Measurements from ENCODE around the gene TMEM168. TPM values are rescaled to one million over a fixed set of nuclear protein-coding genes. Genes with fewer than 3 reads are reported as not detected.

Gene TMEM168
- total and polyA plus RNA-seq, 9 donors: 22.8 to 35.5 (median 26.7) TPM

DNA sequence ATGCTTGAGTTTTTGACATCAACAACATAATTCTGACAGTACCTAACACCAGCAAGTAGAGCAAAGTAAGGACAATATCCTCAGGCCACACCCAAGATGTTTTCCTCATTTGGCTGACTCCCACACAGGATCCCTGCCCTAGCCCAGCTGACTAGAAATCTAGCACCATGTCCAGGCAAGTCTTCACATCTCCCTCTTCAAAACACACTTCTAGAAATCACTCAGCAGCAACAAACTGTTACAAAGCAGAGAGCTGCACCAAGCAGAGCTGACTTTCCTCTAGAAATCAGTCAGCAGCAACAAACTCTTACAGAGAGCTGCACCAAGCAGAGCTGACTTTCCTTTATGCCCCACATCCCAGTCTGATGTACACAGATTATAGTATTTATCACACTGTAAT, 7.7 kb downstream of the TMEM168 start:
- H3K4me1 ChIP-seq (ENCODE audit: control insufficient read depth, insufficient read depth, low read length): no peaks in the 10 kb centered on the region
- no peak overlapping the region for H3K4me3 ChIP-seq (ENCODE audit: low read length)
- H3K9me3 ChIP-seq (replicated peaks; ENCODE audit: control insufficient read depth, low read depth, low read length): no peaks in the 10 kb centered on the region
- peaks cover 12% of the 10 kb centered on the region for H3K36me3 ChIP-seq (ENCODE audit: control insufficient read depth, insufficient read depth, low read length)
- DNase-seq: no peak
- no peak overlapping the region for H3K27ac ChIP-seq (ENCODE audit: low read length)
- H3K27me3 ChIP-seq (ENCODE audit: control insufficient read depth, insufficient read depth, low read length): no peaks in the 10 kb centered on the region

DNA sequence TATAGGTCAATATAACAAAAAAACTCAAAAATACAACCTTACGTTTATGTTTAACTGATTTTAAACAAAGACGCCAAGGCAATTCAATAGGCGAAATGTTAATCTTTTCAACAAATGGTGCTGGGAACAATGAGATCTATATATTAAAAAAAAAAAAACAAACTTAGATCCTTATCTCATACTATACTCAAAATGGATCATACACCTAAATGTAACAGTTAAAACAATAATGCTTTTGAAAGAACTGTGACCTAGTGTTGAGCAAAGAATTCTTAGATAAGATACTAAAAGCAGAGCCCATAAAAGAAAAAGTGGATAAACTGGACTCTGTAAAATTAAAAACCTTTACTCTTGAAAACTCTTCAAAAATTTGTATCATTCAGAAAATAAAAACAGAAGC, 8.6 kb downstream of the TMEM168 start:
- no peak overlapping the region for H3K4me3 ChIP-seq (ENCODE audit: low read length)
- no peak for DNase-seq
- no CpG with 5 or more reads among the region's 3 CpGs for WGBS (ENCODE audit: insufficient coverage)
- no peak overlapping the region for H3K27ac ChIP-seq (ENCODE audit: low read length)
- H3K36me3 ChIP-seq (ENCODE audit: control insufficient read depth, insufficient read depth, low read length): peaks cover 12% of the 10 kb centered on the region
- no peaks in the 10 kb centered on the region for H3K27me3 ChIP-seq (ENCODE audit: control insufficient read depth, insufficient read depth, low read length)
- H3K9me3 ChIP-seq (replicated peaks; ENCODE audit: control insufficient read depth, low read depth, low read length): no peaks in the 10 kb centered on the region
- H3K4me1 ChIP-seq (ENCODE audit: control insufficient read depth, insufficient read depth, low read length): no peaks in the 10 kb centered on the region

- Histone ChIP-seq H3K27me3 (ENCODE audit: control insufficient read depth, insufficient read depth, low read length) (no peaks in the 10 kb centered on the region), H3K27ac (ENCODE audit: low read length) (no peak overlapping the region), H3K4me3 (ENCODE audit: low read length) (no peak overlapping the region), H3K36me3 (ENCODE audit: control insufficient read depth, insufficient read depth, low read length) (peaks cover 12% of the 10 kb centered on the region), H3K4me1 (ENCODE audit: control insufficient read depth, insufficient read depth, low read length) (no peaks in the 10 kb centered on the region), H3K9me3 (replicated peaks; ENCODE audit: control insufficient read depth, low read depth, low read length) (no peaks in the 10 kb centered on the region)
- no peak for DNase-seq
These were observed 9.1 kb downstream of the TMEM168 start for GRCh38 chr7:112781110-112781509.

GRCh38 chr7:112779667-112780066, 10.5 kb downstream of the TMEM168 start:
- 100% methylated on average over 1 of the region's 4 CpGs for WGBS (ENCODE audit: insufficient coverage)
- H3K36me3 ChIP-seq (ENCODE audit: control insufficient read depth, insufficient read depth, low read length): peaks cover 12% of the 10 kb centered on the region
- H3K4me1 ChIP-seq (ENCODE audit: control insufficient read depth, insufficient read depth, low read length): no peaks in the 10 kb centered on the region
- H3K27ac ChIP-seq (ENCODE audit: low read length): no peak overlapping the region
- H3K4me3 ChIP-seq (ENCODE audit: low read length): no peak overlapping the region
- no peaks in the 10 kb centered on the region for H3K27me3 ChIP-seq (ENCODE audit: control insufficient read depth, insufficient read depth, low read length)
- no peaks in the 10 kb centered on the region for H3K9me3 ChIP-seq (replicated peaks; ENCODE audit: control insufficient read depth, low read depth, low read length)
- DNase-seq: no peak

- Histone ChIP-seq H3K4me3 (ENCODE audit: low read length) (no peak overlapping the region), H3K27me3 (ENCODE audit: control insufficient read depth, insufficient read depth, low read length) (no peaks in the 10 kb centered on the region), H3K9me3 (replicated peaks; ENCODE audit: control insufficient read depth, low read depth, low read length) (no peaks in the 10 kb centered on the region), H3K4me1 (ENCODE audit: control insufficient read depth, insufficient read depth, low read length) (no peaks in the 10 kb centered on the region), H3K36me3 (ENCODE audit: control insufficient read depth, insufficient read depth, low read length) (peaks cover 8% of the 10 kb centered on the region), H3K27ac (ENCODE audit: low read length) (no peak overlapping the region)
- no peak for DNase-seq
These were observed 12.8 kb downstream of the TMEM168 start for GRCh38 chr7:112777406-112777805.

- no peaks in the 10 kb centered on the region for H3K4me1 ChIP-seq (ENCODE audit: control insufficient read depth, insufficient read depth, low read length)
- H3K27me3 ChIP-seq (ENCODE audit: control insufficient read depth, insufficient read depth, low read length): no peaks in the 10 kb centered on the region
- no peak overlapping the region for H3K4me3 ChIP-seq (ENCODE audit: low read length)
- no peaks in the 10 kb centered on the region for H3K36me3 ChIP-seq (ENCODE audit: control insufficient read depth, insufficient read depth, low read length)
- H3K27ac ChIP-seq (ENCODE audit: low read length): no peak overlapping the region
- no peak for DNase-seq
- WGBS (ENCODE audit: insufficient coverage): no CpG with 5 or more reads among the region's 1 CpG
- no peaks in the 10 kb centered on the region for H3K9me3 ChIP-seq (replicated peaks; ENCODE audit: control insufficient read depth, low read depth, low read length)
These were observed 19.0 kb downstream of the TMEM168 start for GRCh38 chr7:112771166-112771565.

DNA sequence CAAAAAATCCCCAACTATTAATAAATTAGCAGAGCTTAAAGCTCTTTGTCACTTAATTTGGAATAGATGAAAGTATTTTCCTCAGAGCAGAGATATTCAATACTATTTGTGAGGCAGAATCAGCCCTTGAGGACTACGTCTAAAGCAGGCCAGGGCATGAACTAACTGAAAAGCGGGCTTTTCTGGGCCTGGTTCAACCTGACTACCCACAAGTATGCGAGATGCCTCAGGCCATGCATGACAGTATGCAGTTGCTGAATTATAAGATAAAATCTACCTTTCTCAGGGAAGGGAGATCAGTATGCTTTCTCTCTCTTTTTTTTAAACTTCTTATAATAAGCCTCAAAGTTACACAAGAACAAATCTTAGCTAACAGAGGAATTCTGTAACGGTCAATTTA, 20.1 kb downstream of the TMEM168 start:
- Histone ChIP-seq H3K9me3 (replicated peaks; ENCODE audit: control insufficient read depth, low read depth, low read length) (no peaks in the 10 kb centered on the region), H3K27ac (ENCODE audit: low read length) (no peak overlapping the region), H3K4me3 (ENCODE audit: low read length) (no peak overlapping the region), H3K4me1 (ENCODE audit: control insufficient read depth, insufficient read depth, low read length) (no peaks in the 10 kb centered on the region), H3K36me3 (ENCODE audit: control insufficient read depth, insufficient read depth, low read length) (no peaks in the 10 kb centered on the region), H3K27me3 (ENCODE audit: control insufficient read depth, insufficient read depth, low read length) (no peaks in the 10 kb centered on the region)
- no peak for DNase-seq
- WGBS (ENCODE audit: insufficient coverage): no CpG with 5 or more reads among the region's 4 CpGs

GRCh38 chr7:112765105-112765504, 25.1 kb downstream of the TMEM168 start:
- DNase-seq: no peak
- H3K9me3 ChIP-seq (replicated peaks; ENCODE audit: control insufficient read depth, low read depth, low read length): no peaks in the 10 kb centered on the region
- no peak overlapping the region for H3K4me3 ChIP-seq (ENCODE audit: low read length)
- no peak overlapping the region for H3K27ac ChIP-seq (ENCODE audit: low read length)
- H3K36me3 ChIP-seq (ENCODE audit: control insufficient read depth, insufficient read depth, low read length): no peaks in the 10 kb centered on the region
- H3K27me3 ChIP-seq (ENCODE audit: control insufficient read depth, insufficient read depth, low read length): no peaks in the 10 kb centered on the region
- no CpG with 5 or more reads among the region's 1 CpG for WGBS (ENCODE audit: insufficient coverage)
- H3K4me1 ChIP-seq (ENCODE audit: control insufficient read depth, insufficient read depth, low read length): no peaks in the 10 kb centered on the region

- no peaks in the 10 kb centered on the region for H3K36me3 ChIP-seq (ENCODE audit: control insufficient read depth, insufficient read depth, low read length)
- no peaks in the 10 kb centered on the region for H3K4me1 ChIP-seq (ENCODE audit: control insufficient read depth, insufficient read depth, low read length)
- no peak overlapping the region for H3K4me3 ChIP-seq (ENCODE audit: low read length)
- no peak overlapping the region for H3K27ac ChIP-seq (ENCODE audit: low read length)
- no peak for DNase-seq
- no peaks in the 10 kb centered on the region for H3K27me3 ChIP-seq (ENCODE audit: control insufficient read depth, insufficient read depth, low read length)
- no peaks in the 10 kb centered on the region for H3K9me3 ChIP-seq (replicated peaks; ENCODE audit: control insufficient read depth, low read depth, low read length)
These were observed 26.2 kb downstream of the TMEM168 start for GRCh38 chr7:112763996-112764395.

DNA sequence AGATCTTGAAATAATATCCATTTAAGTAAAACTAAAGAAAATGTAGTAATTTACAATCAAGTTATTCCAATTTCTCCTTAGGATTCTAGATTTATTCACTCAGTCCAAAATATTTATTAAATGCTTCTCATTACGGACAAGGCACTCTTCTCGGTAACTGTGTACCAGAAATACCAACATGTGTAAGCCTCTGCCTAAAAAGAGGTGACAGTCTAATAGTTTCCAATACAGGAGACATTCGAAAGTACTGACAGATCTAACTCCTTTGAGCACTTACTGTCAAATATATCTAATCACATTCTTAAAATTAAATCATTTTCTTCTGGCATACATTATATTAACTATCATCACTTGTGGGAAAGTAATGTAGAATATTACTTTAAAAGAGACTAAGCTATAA, 26.9 kb downstream of the TMEM168 start:
- no peaks in the 10 kb centered on the region for H3K36me3 ChIP-seq (ENCODE audit: control insufficient read depth, insufficient read depth, low read length)
- WGBS (ENCODE audit: insufficient coverage): 75% methylated on average over 2 of the region's 3 CpGs

DNA sequence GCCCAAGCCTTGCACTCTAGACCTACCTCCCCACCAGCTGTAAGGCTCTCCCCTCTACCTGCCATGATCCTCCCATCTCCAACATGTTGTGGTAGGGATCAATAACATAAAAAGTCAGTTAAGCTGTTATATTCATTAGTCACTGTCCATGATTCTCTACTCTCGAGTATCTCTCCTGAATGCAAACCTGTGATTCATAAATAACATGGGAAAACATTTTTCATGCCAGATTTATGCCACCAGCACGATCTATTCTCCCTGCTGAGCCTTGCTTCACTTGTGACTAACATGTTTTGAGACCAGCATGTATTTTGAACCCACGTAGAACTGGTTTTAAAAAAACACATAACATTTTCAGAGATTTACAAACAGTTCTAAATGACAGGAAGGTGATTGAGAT, 30.3 kb downstream of the TMEM168 start:
- H3K4me1 ChIP-seq (ENCODE audit: control insufficient read depth, insufficient read depth, low read length): no peaks in the 10 kb centered on the region
- no peak overlapping the region for H3K4me3 ChIP-seq (ENCODE audit: low read length)
- 69% methylated on average over 2 of the region's 3 CpGs for WGBS (ENCODE audit: insufficient coverage)
- H3K27me3 ChIP-seq (ENCODE audit: control insufficient read depth, insufficient read depth, low read length): no peaks in the 10 kb centered on the region
- no peak overlapping the region for H3K27ac ChIP-seq (ENCODE audit: low read length)
- no peak for DNase-seq
- H3K9me3 ChIP-seq (replicated peaks; ENCODE audit: control insufficient read depth, low read depth, low read length): no peaks in the 10 kb centered on the region
- H3K36me3 ChIP-seq (ENCODE audit: control insufficient read depth, insufficient read depth, low read length): no peaks in the 10 kb centered on the region

More for the DNA sequence above, 26.9 kb downstream of the TMEM168 start:
- no peak for DNase-seq
- Histone ChIP-seq H3K4me1 (ENCODE audit: control insufficient read depth, insufficient read depth, low read length) (no peaks in the 10 kb centered on the region), H3K4me3 (ENCODE audit: low read length) (no peak overlapping the region), H3K27me3 (ENCODE audit: control insufficient read depth, insufficient read depth, low read length) (no peaks in the 10 kb centered on the region), H3K9me3 (replicated peaks; ENCODE audit: control insufficient read depth, low read depth, low read length) (no peaks in the 10 kb centered on the region), H3K27ac (ENCODE audit: low read length) (no peak overlapping the region)
